ENCODE measurements around the gene TCEANC2. TPM values are rescaled to one million over a fixed set of nuclear protein-coding genes. Genes with fewer than 3 reads are reported as not detected.

The TCEANC2 gene
- polyA plus RNA-seq, 1 donor from 2014 or later, result 4.4 TPM

GRCh38 chr1:54095546-54096226 is 42.3 kb downstream of the TCEANC2 start:
- H3K79me2 ChIP-seq (replicated peaks; ENCODE audit: insufficient read depth, low read length), result no peaks in the 10 kb centered on the region
- no peaks in the 10 kb centered on the region for H3F3A ChIP-seq (ENCODE audit: insufficient read depth, low read length, poor library complexity, severe bottlenecking)
- no peaks in the 10 kb centered on the region for H4K20me1 ChIP-seq (ENCODE audit: insufficient read depth)
- no peak overlapping the region for H3K4me3 ChIP-seq (ENCODE audit: low read length)
- no peaks in the 10 kb centered on the region for H3K36me3 ChIP-seq (ENCODE audit: insufficient read depth, low read length)
- H3K27ac ChIP-seq (ENCODE audit: low read length), result no peak overlapping the region
- no peaks in the 10 kb centered on the region for H3K9me2 ChIP-seq (ENCODE audit: insufficient read depth, low read length)
- no peak overlapping the region for H2AFZ ChIP-seq (ENCODE audit: low read depth, low read length)
- no peaks in the 10 kb centered on the region for H3K27me3 ChIP-seq (ENCODE audit: insufficient read depth, low read depth, low read length)
- no peak overlapping the region for H3K9ac ChIP-seq (ENCODE audit: low read length)
- TF ChIP-seq EZH2 (IDR thresholded peaks at IDR 0.05; ENCODE audit: borderline replicate concordance, insufficient read depth, low read length, poor library complexity, severe bottlenecking) (no peak), RAD21 (conservative IDR thresholded peaks at IDR 0.05) (no peak), POLR2AphosphoS5 (IDR thresholded peaks at IDR 0.05) (no peak), SMC3 (conservative IDR thresholded peaks at IDR 0.05; ENCODE audit: poor library complexity) (no peak), MXI1 (conservative IDR thresholded peaks at IDR 0.05; ENCODE audit: poor library complexity, severe bottlenecking) (no peak)
- TF ChIP-seq, protein P1, sequence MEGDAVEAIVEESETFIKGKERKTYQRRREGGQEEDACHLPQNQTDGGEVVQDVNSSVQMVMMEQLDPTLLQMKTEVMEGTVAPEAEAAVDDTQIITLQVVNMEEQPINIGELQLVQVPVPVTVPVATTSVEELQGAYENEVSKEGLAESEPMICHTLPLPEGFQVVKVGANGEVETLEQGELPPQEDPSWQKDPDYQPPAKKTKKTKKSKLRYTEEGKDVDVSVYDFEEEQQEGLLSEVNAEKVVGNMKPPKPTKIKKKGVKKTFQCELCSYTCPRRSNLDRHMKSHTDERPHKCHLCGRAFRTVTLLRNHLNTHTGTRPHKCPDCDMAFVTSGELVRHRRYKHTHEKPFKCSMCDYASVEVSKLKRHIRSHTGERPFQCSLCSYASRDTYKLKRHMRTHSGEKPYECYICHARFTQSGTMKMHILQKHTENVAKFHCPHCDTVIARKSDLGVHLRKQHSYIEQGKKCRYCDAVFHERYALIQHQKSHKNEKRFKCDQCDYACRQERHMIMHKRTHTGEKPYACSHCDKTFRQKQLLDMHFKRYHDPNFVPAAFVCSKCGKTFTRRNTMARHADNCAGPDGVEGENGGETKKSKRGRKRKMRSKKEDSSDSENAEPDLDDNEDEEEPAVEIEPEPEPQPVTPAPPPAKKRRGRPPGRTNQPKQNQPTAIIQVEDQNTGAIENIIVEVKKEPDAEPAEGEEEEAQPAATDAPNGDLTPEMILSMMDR (IDR thresholded peaks at IDR 0.05; ENCODE audit: poor library complexity, severe bottlenecking), result no peak
- no peak overlapping the region for H3K4me2 ChIP-seq (ENCODE audit: low read length)
- H3K9me3 ChIP-seq (ENCODE audit: low read length), result no peaks in the 10 kb centered on the region

GRCh38 chr1:54096227-54096876 is 42.9 kb downstream of the TCEANC2 start:
- Histone ChIP-seq H3K4me3 (ENCODE audit: low read length) (no peak overlapping the region), H3K27ac (ENCODE audit: low read length) (no peak overlapping the region), H3K27me3 (ENCODE audit: insufficient read depth, low read depth, low read length) (no peaks in the 10 kb centered on the region), H2AFZ (ENCODE audit: low read depth, low read length) (no peak overlapping the region), H4K20me1 (ENCODE audit: insufficient read depth) (no peaks in the 10 kb centered on the region), H3K36me3 (ENCODE audit: insufficient read depth, low read length) (no peaks in the 10 kb centered on the region), H3K9me3 (ENCODE audit: low read length) (no peaks in the 10 kb centered on the region), H3K79me2 (replicated peaks; ENCODE audit: insufficient read depth, low read length) (no peaks in the 10 kb centered on the region), H3K9ac (ENCODE audit: low read length) (no peak overlapping the region), H3F3A (ENCODE audit: insufficient read depth, low read length, poor library complexity, severe bottlenecking) (no peaks in the 10 kb centered on the region), H3K9me2 (ENCODE audit: insufficient read depth, low read length) (no peaks in the 10 kb centered on the region), H3K4me2 (ENCODE audit: low read length) (no peak overlapping the region)
- TF ChIP-seq POLR2AphosphoS5 (IDR thresholded peaks at IDR 0.05), result no peak
- TF ChIP-seq TAF1 (IDR thresholded peaks at IDR 0.05; ENCODE audit: low read depth), result no peak
- no peak for TF ChIP-seq REST (IDR thresholded peaks at IDR 0.05; ENCODE audit: borderline replicate concordance)
- no peak for TF ChIP-seq EP300 (conservative IDR thresholded peaks at IDR 0.05; ENCODE audit: poor library complexity, severe bottlenecking)
- TF ChIP-seq, protein P1 (IDR thresholded peaks at IDR 0.05; ENCODE audit: poor library complexity, severe bottlenecking), result no peak
- no peak for TF ChIP-seq EZH2 (IDR thresholded peaks at IDR 0.05; ENCODE audit: borderline replicate concordance, insufficient read depth, low read length, poor library complexity, severe bottlenecking)
- TF ChIP-seq MXI1 (conservative IDR thresholded peaks at IDR 0.05; ENCODE audit: poor library complexity, severe bottlenecking), result no peak
- TF ChIP-seq SMC3 (conservative IDR thresholded peaks at IDR 0.05; ENCODE audit: poor library complexity), result no peak
- no peak for TF ChIP-seq RAD21 (conservative IDR thresholded peaks at IDR 0.05)
